GM18951 (cell line): Measurements from ENCODE around the gene DGUOK.
"Not testable (repeated sequence)": the region's sequence is repeated elsewhere in the genome, so short reads cannot be mapped to it uniquely, and the experiment has no call there.

ENCODE experiments used
- POLR2A ChIP-seq: IDR thresholded peaks from 4 replicates; pipeline ENCODE4 v1.6.1; 2011; ENCODE audit warnings: mild to moderate bottlenecking; ENCODE audit not compliant: insufficient read length, insufficient read depth; ENCODE audit errors: extremely low read depth
- in situ Hi-C: fragments of 300-500 bp; cut with MboI; formaldehyde crosslinking; loops from one replicate; pipeline ENCODE4 v1.12.0; 2022; ENCODE audit warnings: low sequenced_read_pairs, mixed read lengths, inconsistent platforms; ENCODE audit not compliant: unreplicated experiment

Gene DGUOK

GRCh38 chr2:73926493-73927327 lies at the start of gene DGUOK:
Gene DGUOK (plus strand): TSS chr2:73926880. CDS start chr2:73926911, 31 bp downstream.
- TF ChIP-seq POLR2A, result peak; percentile 93
- in situ Hi-C loops, result no loop called here

GRCh38 chr2:73877071-73877802 lies 49.4 kb upstream of the DGUOK start:
- no peak for TF ChIP-seq POLR2A
- in situ Hi-C loops, result no loop called here

GRCh38 chr2:73877984-73878383 lies 48.7 kb upstream of the DGUOK start:
- in situ Hi-C loops, result not testable (repeated sequence)

- in situ Hi-C loops, result no loop called here
- TF ChIP-seq POLR2A, result no peak
These were observed 41.3 kb upstream of the DGUOK start for GRCh38 chr2:73885406-73885805.

- TF ChIP-seq POLR2A, result no peak
- in situ Hi-C loops, result no loop called here
These were observed 40.3 kb upstream of the DGUOK start for GRCh38 chr2:73886357-73886756.

GRCh38 chr2:73887596-73888353 lies 38.9 kb upstream of the DGUOK start:
- in situ Hi-C loops, result not testable (repeated sequence)

- in situ Hi-C loops, result no loop called here
These were observed 38.3 kb upstream of the DGUOK start for GRCh38 chr2:73888388-73888787.

GRCh38 chr2:73889206-73889605 lies 37.5 kb upstream of the DGUOK start:
- in situ Hi-C loops, result no loop called here

More at GRCh38 chr2:73888388-73888787, 38.3 kb upstream of the DGUOK start:
- no peak for TF ChIP-seq POLR2A

GRCh38 chr2:73890301-73891092 lies 36.2 kb upstream of the DGUOK start:
- in situ Hi-C loops, result no loop called here
- TF ChIP-seq POLR2A, result no peak

More at GRCh38 chr2:73889206-73889605, 37.5 kb upstream of the DGUOK start:
- no peak for TF ChIP-seq POLR2A

- in situ Hi-C loops, result no loop called here
- TF ChIP-seq POLR2A, result no peak
These were observed 35.3 kb upstream of the DGUOK start for GRCh38 chr2:73891276-73891901.

- in situ Hi-C loops, result no loop called here
These were observed 33.9 kb upstream of the DGUOK start, which contains the start of gene ACTG2 for GRCh38 chr2:73892631-73893329. Gene ACTG2 (plus strand): TSS chr2:73893008. CDS start chr2:73901312, 8,304 bp downstream.

More at GRCh38 chr2:73892631-73893329, 33.9 kb upstream of the DGUOK start, which contains the start of gene ACTG2:
- TF ChIP-seq POLR2A, result no peak
